H54 (cell line): Measurements from ENCODE around the gene FAM53B.

Experiments used
- DNase-seq: peaks from one replicate; pipeline ENCODE4 v3.0.0; 2011; ENCODE audit warnings: low spot score, mixed read lengths; ENCODE audit not compliant: insufficient read length
- FAIRE-seq: peaks from 3 replicates; lab custom pipeline; 2011; peaks lifted over from hg19 to GRCh38; lab: Jason Lieb, UNC
- POLR2A ChIP-seq: IDR thresholded peaks from 2 replicates; pipeline ENCODE4 v1.6.1; 2011; ENCODE audit warnings: low read depth, mild to moderate bottlenecking, low read length

The FAM53B gene

DNA sequence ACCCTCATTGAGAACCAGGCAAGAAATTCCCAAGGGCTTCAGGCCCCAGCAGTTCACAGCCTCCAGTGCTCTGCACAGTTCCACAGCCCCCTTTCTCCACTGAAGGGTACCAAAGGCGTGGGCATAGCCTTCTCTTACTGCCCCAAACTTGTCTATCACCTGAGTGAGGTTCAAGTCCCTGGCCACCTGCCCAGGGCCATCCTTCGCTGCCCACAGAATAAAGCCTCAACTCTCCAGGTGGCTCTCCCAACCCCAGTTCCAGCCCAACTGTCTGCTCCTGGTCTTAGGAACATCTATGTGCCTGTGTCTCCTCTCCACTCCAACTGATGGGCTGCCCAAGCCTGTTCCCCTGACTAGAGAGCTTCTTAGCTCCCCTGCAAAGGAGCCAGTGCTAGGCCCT is 79.1 kb downstream of the FAM53B start:
- no peak for FAIRE-seq
- no peak for DNase-seq
- no peak for TF ChIP-seq POLR2A

DNA sequence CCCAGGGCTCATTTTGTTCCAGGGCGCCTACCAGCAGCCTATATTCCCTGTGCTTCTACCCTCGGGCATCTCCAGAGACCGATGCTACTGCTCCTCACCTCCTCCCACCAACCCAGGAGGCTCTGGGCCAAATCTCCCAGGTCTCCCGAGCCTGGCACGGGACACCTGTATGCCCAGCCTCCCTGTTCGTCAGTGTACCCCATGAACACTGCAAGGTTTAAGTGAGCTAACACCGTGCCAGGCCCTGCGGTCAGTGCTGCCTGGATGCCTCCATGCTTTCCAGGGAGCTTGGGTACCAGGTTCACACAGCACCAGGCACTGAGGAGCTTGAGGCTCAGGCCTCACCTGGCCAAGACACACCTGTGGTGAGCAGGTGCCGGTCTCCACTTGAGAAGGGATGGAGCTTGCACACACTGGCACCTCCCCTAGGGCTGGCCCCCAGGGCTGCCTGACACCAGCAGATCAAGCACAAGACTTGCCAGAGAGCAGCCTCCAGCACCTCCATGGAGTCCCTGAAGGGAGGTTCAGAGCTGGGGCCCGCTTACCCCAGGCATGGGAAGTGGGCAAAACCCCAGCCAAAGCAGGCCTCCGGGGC is 80.3 kb downstream of the FAM53B start:
- no peak for TF ChIP-seq POLR2A
- FAIRE-seq: no peak
- no peak for DNase-seq

DNA sequence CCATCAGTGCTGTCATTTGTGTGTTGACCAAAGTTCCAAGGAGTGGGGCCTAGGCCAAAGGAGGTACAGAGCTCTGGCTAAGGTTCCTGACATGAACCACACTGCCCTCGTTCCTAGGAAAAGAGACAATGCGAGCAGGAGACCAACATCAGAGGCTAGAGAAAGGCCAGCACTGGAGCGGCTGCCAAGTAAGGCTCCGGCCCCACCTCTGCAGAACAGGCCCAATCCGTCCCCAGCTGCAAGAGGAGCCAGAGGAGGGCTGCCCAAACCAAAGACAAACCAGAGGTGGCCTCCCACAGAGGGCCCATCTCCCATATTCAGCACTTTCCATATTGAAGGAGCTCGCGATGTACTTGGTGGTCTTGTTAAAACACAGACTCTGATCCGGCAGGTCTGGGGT is 81.0 kb downstream of the FAM53B start:
- DNase-seq (no peak), FAIRE-seq (no peak)
- TF ChIP-seq POLR2A: no peak

DNA sequence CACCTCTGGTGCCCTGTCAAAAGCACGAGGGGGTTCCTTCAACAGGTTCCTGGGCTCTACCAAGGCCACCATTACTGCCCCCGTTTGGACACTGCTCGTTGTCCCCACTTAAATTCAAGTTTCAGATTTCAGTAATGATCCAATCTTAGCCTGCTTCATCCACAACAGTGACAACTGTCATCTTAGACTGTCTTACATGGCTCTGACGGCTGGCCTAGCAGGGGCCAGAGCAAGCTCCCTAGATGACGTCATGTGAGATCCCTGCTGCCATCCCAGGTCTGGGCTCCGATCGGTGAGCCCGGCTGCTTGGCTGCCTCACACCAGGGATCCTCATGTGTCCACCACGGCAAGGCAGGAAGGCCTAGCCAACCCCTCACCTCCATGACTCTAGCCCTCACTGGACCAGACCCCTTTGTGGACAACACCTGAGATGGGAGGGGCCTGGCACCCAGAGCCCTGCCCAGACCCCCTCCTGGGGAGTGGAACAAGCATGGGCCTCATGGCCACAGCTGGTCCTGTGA is 82.5 kb downstream of the FAM53B start:
- DNase-seq: no peak
- TF ChIP-seq POLR2A: no peak
- FAIRE-seq: no peak

DNA sequence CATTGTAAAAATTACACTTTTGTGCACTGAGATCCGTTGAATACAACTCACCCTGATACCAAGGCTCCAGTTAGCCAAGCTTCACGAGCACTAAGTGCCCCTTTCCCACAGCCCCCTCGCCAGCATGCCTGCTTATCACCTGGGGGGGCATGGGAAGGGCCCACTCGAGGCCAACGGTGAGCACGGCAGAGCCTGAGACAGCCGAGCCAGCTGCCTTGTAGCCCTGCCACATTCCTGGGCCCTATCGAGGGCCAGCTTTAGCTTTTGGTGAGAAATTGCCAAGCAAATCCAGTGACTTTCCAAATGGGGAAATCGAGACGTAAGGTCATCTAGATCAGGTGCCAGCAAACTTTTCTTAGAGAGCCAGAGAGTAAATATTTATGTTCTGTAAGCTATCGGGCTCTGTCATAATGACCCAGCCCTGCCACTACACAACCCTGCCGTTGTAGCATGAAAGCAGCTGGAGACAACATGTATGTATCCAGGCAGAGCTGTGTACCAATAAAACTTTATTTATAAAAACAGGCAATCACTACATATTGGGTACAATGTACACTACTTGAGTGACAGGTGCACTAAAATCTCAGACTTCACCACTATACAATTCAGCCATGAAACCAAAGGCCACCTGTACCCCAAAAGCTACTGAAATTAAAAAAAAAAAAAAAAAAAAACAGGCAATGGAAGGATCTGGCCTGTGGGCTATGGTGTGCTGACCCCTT is 83.6 kb downstream of the FAM53B start:
- no peak for FAIRE-seq
- no peak for TF ChIP-seq POLR2A
- DNase-seq: no peak

DNA sequence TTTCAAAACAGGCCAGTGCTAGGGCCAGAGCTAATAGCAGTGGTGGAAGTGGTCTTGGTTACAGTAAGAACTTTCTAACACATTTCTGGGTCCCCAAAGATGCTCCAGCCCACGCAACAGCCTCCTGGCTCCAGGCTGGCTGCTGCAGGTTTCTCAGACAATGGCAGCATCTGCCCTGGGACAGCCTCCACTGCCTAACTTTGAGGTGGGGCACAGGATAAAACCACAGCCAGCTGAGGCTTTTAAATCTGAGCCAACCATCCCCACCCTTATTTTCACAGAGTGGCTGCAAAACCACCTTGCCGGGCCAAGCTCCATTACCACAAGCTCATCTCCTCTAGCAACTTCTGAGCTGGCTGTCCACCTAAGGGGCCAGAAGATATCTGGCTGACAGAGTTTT is 84.8 kb downstream of the FAM53B start:
- no peak for FAIRE-seq
- no peak for TF ChIP-seq POLR2A
- DNase-seq: no peak

DNA sequence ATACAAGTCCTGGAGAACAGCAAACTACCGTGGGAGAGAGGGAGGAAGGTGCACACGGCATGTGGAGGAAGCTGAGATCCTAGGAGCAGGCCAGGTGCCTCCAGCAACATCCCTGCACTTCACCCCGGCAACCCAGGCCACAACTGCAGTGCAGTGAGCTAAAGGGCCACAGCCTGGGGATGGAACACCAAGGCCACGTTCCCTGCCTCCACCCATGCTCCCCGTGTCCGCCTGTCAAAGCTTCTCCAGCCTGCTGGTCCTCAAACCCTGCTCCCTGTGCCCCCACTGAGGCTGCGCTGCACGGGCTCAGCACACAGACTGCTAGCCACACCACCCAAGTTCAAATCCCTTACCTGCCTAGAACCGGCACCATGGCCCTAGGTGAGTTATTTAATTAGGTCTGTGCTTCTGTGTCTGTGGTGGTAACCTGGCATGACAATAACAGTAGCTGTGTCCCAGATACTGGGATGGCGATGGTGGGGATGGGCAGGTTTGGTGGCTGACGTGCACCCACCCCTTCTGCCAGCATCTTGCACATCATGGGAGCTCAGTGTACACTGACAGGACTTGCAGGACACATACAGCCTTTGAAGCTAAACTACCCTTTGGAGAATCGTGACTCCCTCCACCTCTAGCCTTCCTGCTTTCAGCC is 85.5 kb downstream of the FAM53B start:
- FAIRE-seq (no peak), DNase-seq (no peak)
- no peak for TF ChIP-seq POLR2A

DNA sequence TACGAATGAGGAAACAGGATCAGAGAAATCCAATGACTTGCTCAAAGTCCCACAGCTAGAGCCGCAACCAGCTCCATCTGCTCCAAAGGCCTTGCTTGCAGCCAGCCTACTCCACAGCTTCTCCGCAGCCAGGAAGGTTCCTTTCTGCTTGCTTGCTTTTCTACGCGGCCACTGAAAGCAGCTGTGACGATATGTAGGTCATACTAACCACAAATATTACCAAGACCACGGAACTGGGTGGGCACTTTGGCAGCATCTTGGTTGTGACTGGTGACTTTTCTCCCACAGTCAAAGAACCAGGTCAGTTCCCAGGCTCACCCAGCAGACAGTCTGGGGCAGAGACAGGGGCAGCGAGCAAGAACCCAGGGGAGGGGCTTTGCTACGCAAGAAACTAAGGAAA is 86.4 kb downstream of the FAM53B start:
- no peak for TF ChIP-seq POLR2A
- no peak for FAIRE-seq
- no peak for DNase-seq

DNA sequence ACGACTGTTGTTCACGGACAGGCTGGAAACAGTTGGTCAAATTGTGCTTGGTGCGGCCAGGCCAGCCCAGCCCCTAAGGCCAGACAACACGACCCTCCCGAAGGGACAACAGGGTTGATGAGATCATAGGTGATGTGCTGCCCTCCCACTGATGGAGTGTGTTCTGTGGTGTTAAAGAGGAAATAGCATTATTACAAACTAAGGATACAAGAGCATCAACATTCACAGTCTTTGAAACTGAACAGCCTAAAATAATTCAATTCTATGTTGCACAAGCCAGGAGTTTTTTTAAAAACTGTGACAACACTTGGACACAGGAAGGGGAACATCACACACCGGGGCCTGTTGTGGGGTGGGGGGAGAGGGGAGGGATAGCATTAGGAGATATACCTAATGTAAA is 87.6 kb downstream of the FAM53B start:
- DNase-seq (no peak), FAIRE-seq (no peak)
- no peak for TF ChIP-seq POLR2A

DNA sequence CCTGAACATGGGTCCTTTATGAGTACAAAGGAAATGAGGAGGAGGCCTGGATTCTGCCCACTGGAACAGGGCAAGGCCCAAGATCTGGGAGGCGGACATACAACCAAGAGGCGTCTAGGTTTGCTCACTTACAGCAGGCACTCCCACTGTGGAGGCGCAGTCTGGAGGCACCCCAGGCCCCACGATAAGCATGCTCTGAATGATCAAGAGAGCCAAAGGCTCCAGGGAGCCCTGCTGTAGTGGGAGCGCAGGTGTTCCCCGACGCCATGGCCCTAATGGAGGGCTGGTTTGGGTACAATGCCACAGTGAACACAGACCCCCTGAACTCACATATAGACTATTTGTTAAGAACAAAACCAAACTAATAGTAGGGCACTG is 88.1 kb downstream of the FAM53B start:
- FAIRE-seq (no peak), DNase-seq (no peak)
- TF ChIP-seq POLR2A: no peak

DNA sequence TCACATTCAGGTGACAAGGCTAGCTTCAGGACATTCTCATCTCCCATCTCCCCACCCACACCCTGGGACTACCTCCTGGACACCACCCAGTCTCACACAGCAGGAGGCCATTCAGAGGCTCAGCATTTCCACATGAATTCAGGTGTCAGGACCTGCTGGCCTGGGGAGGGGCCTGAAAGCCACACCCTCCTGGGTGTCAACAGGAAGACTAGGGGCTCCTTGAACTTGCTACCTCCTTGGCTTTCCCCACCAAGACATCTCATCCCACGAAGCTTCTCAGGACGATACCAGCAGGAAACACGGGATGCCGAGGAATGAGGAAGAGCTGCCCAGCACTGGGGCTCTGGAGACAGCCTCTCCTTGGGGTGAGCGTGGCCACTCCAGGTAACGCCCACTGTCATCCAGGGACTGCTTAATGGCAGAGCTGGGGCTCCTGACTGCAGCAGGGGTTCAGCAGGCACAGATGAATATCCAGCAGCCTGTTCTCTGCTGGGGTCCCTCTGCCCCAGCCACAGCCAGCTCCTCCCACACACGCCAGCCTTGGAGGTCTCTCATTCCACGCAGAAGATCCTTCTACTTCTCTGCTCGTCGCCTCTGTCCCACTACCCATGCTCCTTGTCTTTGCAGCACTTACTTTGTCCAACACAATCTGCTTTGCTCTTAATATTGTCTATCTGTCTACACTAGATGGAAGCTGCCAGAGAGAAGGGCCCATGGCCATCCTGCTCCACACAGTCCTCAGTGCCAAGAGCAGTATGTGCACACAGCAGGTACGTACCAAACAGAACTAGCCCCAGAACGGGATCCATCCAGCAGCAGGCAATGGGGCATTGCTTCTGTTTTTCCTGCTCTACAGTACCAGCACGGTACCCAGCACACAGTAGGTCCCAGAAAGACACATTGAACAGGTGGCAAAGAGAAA is 88.7 kb downstream of the FAM53B start:
- DNase-seq (no peak), FAIRE-seq (no peak)
- no peak for TF ChIP-seq POLR2A

DNA sequence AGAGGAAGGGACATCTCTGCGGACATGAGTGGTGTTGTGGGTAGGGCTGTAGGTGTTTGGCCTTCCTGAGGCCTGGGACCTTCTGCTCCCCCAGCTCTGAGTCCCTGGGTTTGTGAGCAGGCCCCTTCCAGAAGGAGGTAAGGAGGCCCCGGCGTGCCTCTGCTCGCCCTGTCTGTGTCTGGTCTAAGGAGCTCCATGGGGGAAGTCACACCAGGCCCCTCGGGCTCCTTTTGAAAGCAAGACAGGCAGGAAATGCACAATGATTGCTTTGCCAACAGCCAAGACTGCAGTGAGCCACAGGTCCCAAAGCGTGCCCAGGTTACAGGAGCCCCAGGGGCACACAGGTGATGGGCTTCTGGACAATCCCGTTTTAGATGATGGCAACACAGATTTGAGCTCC is 89.5 kb downstream of the FAM53B start:
- no peak for TF ChIP-seq POLR2A
- no peak for DNase-seq
- FAIRE-seq: no peak

DNA sequence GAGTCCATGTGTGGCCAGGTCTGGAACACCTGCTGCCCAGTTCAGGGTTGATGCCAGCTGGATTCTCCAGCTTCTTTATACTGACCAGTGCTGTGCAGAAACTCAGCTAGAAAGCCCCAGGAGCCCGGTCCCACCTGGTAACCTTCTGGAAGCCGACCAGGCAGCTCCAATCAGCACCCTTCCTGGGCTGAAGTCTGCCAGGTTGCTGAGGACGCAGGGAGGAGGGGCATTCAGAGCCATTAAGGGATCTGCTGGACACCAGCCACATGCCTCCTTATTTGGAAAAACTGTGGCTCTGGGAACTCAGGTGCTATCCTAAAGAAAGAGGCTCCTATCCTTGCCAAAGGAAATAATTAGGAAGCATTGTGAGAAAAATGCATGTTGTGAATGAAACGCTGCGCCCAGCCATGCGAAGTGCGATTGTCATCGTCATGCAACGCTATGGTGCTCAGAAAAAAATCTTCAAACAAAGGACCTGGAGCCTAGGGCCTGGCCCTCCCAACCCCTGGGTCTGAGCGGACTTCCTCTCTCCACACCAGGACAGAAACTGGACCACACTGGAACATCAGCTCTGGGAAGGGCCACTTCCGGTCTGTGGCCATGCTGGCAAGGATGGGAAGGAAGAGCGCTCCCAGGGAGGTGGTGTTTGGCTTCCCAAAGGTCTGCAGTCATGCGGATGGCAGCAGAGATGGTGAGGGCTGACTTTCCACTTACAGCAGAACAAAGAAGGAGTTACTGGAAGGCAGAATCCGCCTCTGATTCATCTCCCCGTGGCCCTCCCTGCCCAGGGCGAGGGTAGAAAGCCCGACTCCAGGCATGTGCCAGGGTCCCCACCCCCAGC is 90.1 kb downstream of the FAM53B start:
- FAIRE-seq (no peak), DNase-seq (no peak)
- TF ChIP-seq POLR2A: no peak
